Endothelial cell of umbilical vein (primary cell): ENCODE measurements around the gene INSM2. TPM values are rescaled to one million over a fixed set of nuclear protein-coding genes. Genes with fewer than 3 reads are reported as not detected.

Source experiments
- BruUV-seq: library from RNA; stranded (reverse); fragments of 400-500 nt; replicated peaks from 2 replicates; lab custom pipeline; 2021; lab: Mats Ljungman, UMichigan
- CTCF ChIA-PET: fragments of 300-600, 350-600 bp; sonication (Branson Sonifier 250); formaldehyde crosslinking; loops from one replicate; lab custom pipeline; 2021; ENCODE audit warnings: antibody characterized with exemption, inconsistent platforms; lab: Charles Lee
- POLR2A ChIA-PET: fragments of 300-600, 350-600 bp; sonication (Branson Sonifier 250); formaldehyde crosslinking; loops from one replicate; lab custom pipeline; 2021; ENCODE audit warnings: antibody characterized with exemption, inconsistent platforms; lab: Charles Lee
- DNase-seq: peaks from one replicate; pipeline ENCODE4 v3.0.0-alpha.2; 2011; ENCODE audit warnings: low read depth, low spot score
- FAIRE-seq: peaks from 2 replicates; lab custom pipeline; 2011; peaks lifted over from hg19 to GRCh38; lab: Jason Lieb, UNC
- H2AFZ ChIP-seq: 2 replicates; pipeline ENCODE4 v1.6.0; 2012; ENCODE audit warnings: low read depth, low read length, control low read depth, inconsistent platforms
- H3K27ac ChIP-seq: 2 replicates; pipeline ENCODE4 v1.5.1; 2011; ENCODE audit warnings: low read depth, mild to moderate bottlenecking, control low read depth, low read length, moderate library complexity; ENCODE audit not compliant: insufficient read depth
- H3K27me3 ChIP-seq, 2 experiments: 2 replicates each; pipeline versions ENCODE4 v1.6.0 to v1.6.1; 2011; ENCODE audit warnings: low read length in 2 of 2, mixed read lengths in 1 of 2; ENCODE audit not compliant: control insufficient read depth in 2 of 2, insufficient read depth in 2 of 2
- H3K36me3 ChIP-seq, 2 experiments: 2 replicates in 1 of 2; 3 replicates in 1 of 2; pipeline ENCODE4 v1.5.1; 2011; ENCODE audit warnings: low read length in 2 of 2, mild to moderate bottlenecking in 1 of 2, moderate library complexity in 1 of 2; ENCODE audit not compliant: control insufficient read depth in 2 of 2, insufficient read depth in 2 of 2; ENCODE audit errors: extremely low read depth in 1 of 2
- H3K4me1 ChIP-seq: 3 replicates; pipeline ENCODE4 v1.5.1; 2011; ENCODE audit warnings: mild to moderate bottlenecking, low read length; ENCODE audit not compliant: control insufficient read depth, insufficient read depth; ENCODE audit errors: extremely low read depth
- H3K4me2 ChIP-seq: 2 replicates; pipeline ENCODE4 v1.6.1; 2011; ENCODE audit warnings: low read length, control low read depth, mixed read lengths; ENCODE audit not compliant: insufficient read depth
- H3K4me3 ChIP-seq, 3 experiments: fragments of 200-600 bp in 1 of 3; sonication (generic), shearing (Covaris generic) in 1 of 3; replicated peaks in 1 of 3; 2 replicates each; pipeline ENCODE4 v1.5.1; 2011 to 2016; ENCODE audit warnings: control low read depth in 3 of 3, low read length in 3 of 3, mild to moderate bottlenecking in 2 of 3, inconsistent platforms in 1 of 3, low read depth in 1 of 3, moderate library complexity in 1 of 3; ENCODE audit not compliant: insufficient read depth in 1 of 3
- H3K79me2 ChIP-seq: 2 replicates; pipeline ENCODE4 v1.6.0; 2012; ENCODE audit warnings: low read length, inconsistent platforms; ENCODE audit not compliant: control insufficient read depth, insufficient read depth
- H3K9ac ChIP-seq: replicated peaks from 2 replicates; pipeline ENCODE3; 2011; ENCODE audit warnings: low read length, control low read depth; ENCODE audit not compliant: insufficient read depth; ENCODE audit errors: extremely low read depth
- H3K9me1 ChIP-seq: replicated peaks from 3 replicates; pipeline ENCODE4 v1.6.0; 2011; ENCODE audit warnings: mild to moderate bottlenecking, low read length; ENCODE audit not compliant: control insufficient read depth, insufficient read depth; ENCODE audit errors: extremely low read depth
- H3K9me3 ChIP-seq: replicated peaks from 2 replicates; pipeline ENCODE4 v1.5.1; 2012; ENCODE audit warnings: low read length, inconsistent platforms; ENCODE audit not compliant: control insufficient read depth, insufficient read depth
- H4K20me1 ChIP-seq: replicated peaks from 2 replicates; pipeline ENCODE3; 2011; ENCODE audit warnings: mild to moderate bottlenecking, low read length; ENCODE audit not compliant: control insufficient read depth, insufficient read depth; ENCODE audit errors: extremely low read depth
- CTCF ChIP-seq, 2 donors: IDR thresholded peaks; 1 replicate in 1 of 2; 2 replicates in 1 of 2; pipeline ENCODE4 v1.5.1; 2011; ENCODE audit warnings: low read length in 2 of 2, mild to moderate bottlenecking in 2 of 2, moderate library complexity in 2 of 2, control low read depth in 1 of 2, inconsistent platforms in 1 of 2, low read depth in 1 of 2; ENCODE audit not compliant: insufficient read depth in 1 of 2; ENCODE audit errors: extremely low read depth in 1 of 2
- FOS ChIP-seq: IDR thresholded peaks from 2 replicates; pipeline ENCODE4 v1.6.1; 2011; ENCODE audit warnings: mild to moderate bottlenecking, low read length, moderate library complexity, borderline replicate concordance; ENCODE audit not compliant: insufficient read depth
- GATA2 ChIP-seq: IDR thresholded peaks from 2 replicates; pipeline ENCODE4 v1.7.0; 2011; ENCODE audit warnings: low read depth, mild to moderate bottlenecking, moderate library complexity, mixed read lengths, low read length; ENCODE audit not compliant: insufficient read length, insufficient read depth
- JUN ChIP-seq: IDR thresholded peaks from 2 replicates; pipeline ENCODE4 v1.6.1; 2011; ENCODE audit warnings: borderline replicate concordance, low read depth; ENCODE audit not compliant: insufficient read length, insufficient read depth
- MYC ChIP-seq: IDR thresholded peaks from one replicate; pipeline ENCODE4 v1.6.1; 2011; ENCODE audit warnings: mild to moderate bottlenecking, low read depth, low read length
- POLR2A ChIP-seq: IDR thresholded peaks from 2 replicates; pipeline ENCODE4 v1.6.1; 2012; ENCODE audit warnings: low read depth, mild to moderate bottlenecking, control low read depth, low read length
- POLR2AphosphoS5 ChIP-seq: IDR thresholded peaks from 2 replicates; pipeline ENCODE4 v1.6.1; 2012; ENCODE audit warnings: low read depth, mild to moderate bottlenecking, control low read depth, low read length, moderate library complexity; ENCODE audit not compliant: insufficient read depth
- dilution Hi-C: fragments of 300-500 bp; cut with MboI; formaldehyde crosslinking; loops from one replicate; pipeline ENCODE4 v1.15.0; 2019; ENCODE audit warnings: low sequenced_read_pairs; ENCODE audit not compliant: extremely low pct_ligation_motif_present
- intact Hi-C: fragments of 100-400 bp; cut with micrococcal nuclease; formaldehyde crosslinking; loops from one replicate; pipeline ENCODE4 v1.10.0; 2022
- polyA plus RNA-seq, 4 experiments: library from polyadenylated mRNA; depleted of rRNA in 3 of 4; stranded (reverse) in 3 of 4; unstranded in 1 of 4; fragments of >200 nt; gene quantifications; 2 replicates each; pipeline versions ENCODE4 v1.2.1 to v1.2.3, GENCODE V29; 2011 to 2012; ENCODE audit warnings: missing spikeins in 1 of 4
- total RNA-seq: library from RNA; stranded (reverse); gene quantifications from 2 replicates; pipeline ENCODE4 v1.2.3, GENCODE V29; 2021
- TF ChIP-seq, protein P1 (sequence below): IDR thresholded peaks from 2 replicates; pipeline ENCODE4 v1.6.1; 2011; ENCODE audit not compliant: insufficient read depth, insufficient read length

Gene INSM2
- total and polyA plus RNA-seq, 2 donors (not counting 3 experiments of a cell fraction or from before 2014, with no cell fraction given) = not detected

GRCh38 chr14:35549551-35549950 lies 15.6 kb downstream of the INSM2 start:
- Histone ChIP-seq H4K20me1 (no peaks in the 10 kb centered on the region), H2AFZ (no peak overlapping the region), H3K4me2 (no peak overlapping the region), H3K9ac (no peak overlapping the region), H3K27ac (no peak overlapping the region), H3K4me3 (no peak overlapping the region), H3K27me3 (no peaks in the 10 kb centered on the region), H3K36me3 (no peaks in the 10 kb centered on the region), H3K9me1 (no peaks in the 10 kb centered on the region), H3K9me3 (no peaks in the 10 kb centered on the region), H3K79me2 (no peaks in the 10 kb centered on the region), H3K4me1 (peaks cover 3% of the 10 kb centered on the region)
- no peak for FAIRE-seq
- DNase-seq = no peak
- dilution Hi-C loops (no loop called here), intact Hi-C loops (no loop called here)
- TF ChIP-seq JUN (no peak), MYC (no peak)
- ChIA-PET CTCF (no interaction called here), POLR2A (no interaction called here)
- BruUV-seq = no TSS peak

DNA sequence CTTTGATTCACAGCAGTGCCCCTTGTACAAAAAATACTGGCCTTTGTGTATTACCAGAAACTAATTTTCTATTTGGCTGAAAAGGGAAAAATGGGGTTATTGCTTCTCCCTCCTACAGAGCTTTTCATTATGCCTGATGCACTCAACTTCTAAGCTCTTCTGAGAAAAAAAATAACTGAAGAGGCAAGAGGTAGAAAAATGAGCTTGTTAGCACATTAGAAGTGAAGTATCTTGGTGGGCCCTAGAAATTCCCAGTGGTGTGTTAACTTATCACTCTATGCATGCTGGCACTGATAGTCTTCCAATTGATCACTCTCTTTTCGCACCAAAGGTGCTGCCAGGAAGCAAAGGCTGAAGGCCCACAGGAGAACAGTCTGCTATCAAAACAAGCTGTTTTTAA lies 17.1 kb downstream of the INSM2 start:
- POLR2A ChIA-PET = no interaction called here
- CTCF ChIA-PET = interaction anchor here (0.8 to 1.1 kb wide), 3 partner anchors 11 to 18 kb away, joined by 3 read pairs; partner anchors contain the start of gene INSM2
- dilution Hi-C loops = no loop called here

More for the DNA sequence above, 17.1 kb downstream of the INSM2 start:
- H3K27ac ChIP-seq = no peak overlapping the region
- no peak overlapping the region for H3K9ac ChIP-seq
- peaks cover 3% of the 10 kb centered on the region for H3K4me1 ChIP-seq
- no peak for DNase-seq
- no peaks in the 10 kb centered on the region for H3K79me2 ChIP-seq
- H3K36me3 ChIP-seq = no peaks in the 10 kb centered on the region
- no peak overlapping the region for H2AFZ ChIP-seq
- H3K4me2 ChIP-seq = no peak overlapping the region
- no peak overlapping the region for H3K4me3 ChIP-seq
- H4K20me1 ChIP-seq = no peaks in the 10 kb centered on the region
- intact Hi-C loops = no loop called here
- H3K27me3 ChIP-seq = no peaks in the 10 kb centered on the region
- TF ChIP-seq POLR2A (no peak), CTCF (IDR thresholded peaks at IDR 0.05; ENCODE audit: extremely low read depth in 1 of 2, insufficient read depth in 1 of 2, low read depth in 1 of 2, low read length in 2 of 2) (no peak), POLR2AphosphoS5 (no peak), FOS (no peak), JUN (no peak), GATA2 (no peak)
- TF ChIP-seq, protein P1, sequence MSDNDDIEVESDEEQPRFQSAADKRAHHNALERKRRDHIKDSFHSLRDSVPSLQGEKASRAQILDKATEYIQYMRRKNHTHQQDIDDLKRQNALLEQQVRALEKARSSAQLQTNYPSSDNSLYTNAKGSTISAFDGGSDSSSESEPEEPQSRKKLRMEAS = no peak
- BruUV-seq = no TSS peak
- no peak for FAIRE-seq
- no peaks in the 10 kb centered on the region for H3K9me3 ChIP-seq
- no peaks in the 10 kb centered on the region for H3K9me1 ChIP-seq
